Transverse colon (tissue), 4 donors: ENCODE measurements around the gene GABRB1.

Source experiments
- POLR2A ChIP-seq: fragments of 450-650 bp; IDR thresholded peaks from one replicate; pipeline ENCODE4 v1.6.1; 2016; ENCODE audit warnings: antibody characterized with exemption, mild to moderate bottlenecking, moderate library complexity
- POLR2AphosphoS5 ChIP-seq, 3 donors: sonication (generic); formaldehyde crosslinking; IDR thresholded peaks; one replicate each; pipeline ENCODE4 v1.6.1; 2016; ENCODE audit warnings: antibody characterized with exemption in 3 of 3
- TF ChIP-seq, protein P1 (sequence below), 5 experiments: fragments of 200-600 bp in 3 of 5; fragments of 450-650 bp in 2 of 5; sonication (generic) in 3 of 5; IDR thresholded peaks; 1 replicate in 2 of 5; 2 replicates in 3 of 5; pipeline ENCODE4 v1.5.1; 2016 to 2017; ENCODE audit warnings: antibody characterized with exemption in 5 of 5, inconsistent platforms in 3 of 5, mild to moderate bottlenecking in 2 of 5, moderate library complexity in 1 of 5

DNA sequence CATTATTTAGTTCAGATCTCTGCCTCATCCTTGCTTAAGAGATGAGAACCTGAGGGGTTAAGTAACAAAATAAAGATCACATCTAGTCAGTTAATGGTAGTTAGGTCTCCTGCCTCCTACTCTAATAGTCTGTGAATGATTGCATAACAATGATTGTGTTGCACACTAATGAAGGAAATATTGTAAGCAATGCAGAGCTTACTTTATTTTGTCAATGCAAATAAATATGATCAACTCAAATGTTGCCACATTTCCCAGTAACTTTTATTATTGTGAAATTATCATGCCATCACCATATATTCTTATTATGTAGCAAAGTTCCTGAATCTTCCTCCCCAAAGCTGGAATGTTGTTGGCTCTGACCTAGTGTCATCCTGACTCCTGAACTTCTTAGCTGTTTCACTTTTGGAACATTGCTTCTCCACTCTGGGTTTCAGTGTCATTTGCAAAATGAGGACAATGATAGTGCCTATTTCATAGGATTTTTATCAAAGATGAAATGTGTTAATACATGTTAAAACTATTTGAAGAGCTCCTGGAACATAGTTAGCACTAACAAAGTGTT is 20.9 kb upstream of the GABRB1 start:
- TF ChIP-seq, protein P1, sequence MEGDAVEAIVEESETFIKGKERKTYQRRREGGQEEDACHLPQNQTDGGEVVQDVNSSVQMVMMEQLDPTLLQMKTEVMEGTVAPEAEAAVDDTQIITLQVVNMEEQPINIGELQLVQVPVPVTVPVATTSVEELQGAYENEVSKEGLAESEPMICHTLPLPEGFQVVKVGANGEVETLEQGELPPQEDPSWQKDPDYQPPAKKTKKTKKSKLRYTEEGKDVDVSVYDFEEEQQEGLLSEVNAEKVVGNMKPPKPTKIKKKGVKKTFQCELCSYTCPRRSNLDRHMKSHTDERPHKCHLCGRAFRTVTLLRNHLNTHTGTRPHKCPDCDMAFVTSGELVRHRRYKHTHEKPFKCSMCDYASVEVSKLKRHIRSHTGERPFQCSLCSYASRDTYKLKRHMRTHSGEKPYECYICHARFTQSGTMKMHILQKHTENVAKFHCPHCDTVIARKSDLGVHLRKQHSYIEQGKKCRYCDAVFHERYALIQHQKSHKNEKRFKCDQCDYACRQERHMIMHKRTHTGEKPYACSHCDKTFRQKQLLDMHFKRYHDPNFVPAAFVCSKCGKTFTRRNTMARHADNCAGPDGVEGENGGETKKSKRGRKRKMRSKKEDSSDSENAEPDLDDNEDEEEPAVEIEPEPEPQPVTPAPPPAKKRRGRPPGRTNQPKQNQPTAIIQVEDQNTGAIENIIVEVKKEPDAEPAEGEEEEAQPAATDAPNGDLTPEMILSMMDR (IDR thresholded peaks at IDR 0.05): no peak
- TF ChIP-seq POLR2A (no peak), POLR2AphosphoS5 (IDR thresholded peaks at IDR 0.05) (no peak)
